GM19455 (cell line): Measurements from ENCODE around the gene SCN9A.
"Not testable (repeated sequence)": the region's sequence is repeated elsewhere in the genome, so short reads cannot be mapped to it uniquely, and the experiment has no call there.

Source experiments
- ATAC-seq: cut with Tn5 transposase; IDR thresholded peaks from one replicate; pipeline ENCODE4 v1.9.1; 2021; ENCODE audit not compliant: unreplicated experiment

Gene SCN9A

DNA sequence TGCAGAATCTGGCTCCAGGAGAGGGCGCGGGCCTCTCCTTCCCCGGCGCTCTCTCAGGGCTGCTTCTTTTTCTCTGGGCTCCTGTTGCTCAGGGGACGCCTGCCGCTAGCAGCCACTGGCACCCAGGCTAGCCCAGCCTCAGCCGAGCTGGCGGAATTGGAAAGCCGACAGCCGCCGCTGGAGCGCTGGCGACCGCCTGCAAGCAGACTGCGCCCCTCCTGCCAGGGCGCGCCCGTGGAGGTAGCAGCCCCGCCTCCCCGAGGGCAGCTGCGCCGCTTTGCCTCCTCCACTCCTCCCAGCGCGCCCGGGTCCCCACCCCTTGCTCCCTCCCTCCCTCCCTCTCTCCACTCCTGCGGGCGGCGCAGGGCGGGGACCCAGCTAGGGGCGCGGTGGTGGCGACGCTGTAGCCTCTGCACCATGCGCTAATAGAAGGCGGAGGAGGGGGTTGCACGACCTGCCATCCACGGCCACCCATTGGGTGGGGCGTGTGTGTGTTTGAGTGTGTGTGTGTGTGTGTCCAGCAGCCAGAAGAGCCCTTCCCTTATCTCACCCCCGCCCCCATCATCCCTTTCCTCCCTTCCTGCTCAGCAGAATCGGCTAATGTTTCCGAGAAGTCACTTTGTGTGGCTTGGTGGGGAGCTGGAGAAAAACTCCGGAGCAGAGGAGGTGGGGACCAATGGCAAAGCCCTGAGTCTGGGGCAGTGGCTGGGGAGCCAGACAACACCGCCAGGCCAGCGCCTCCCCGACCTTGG, at the start of gene SCN9A:
Gene SCN9A (minus strand): TSS at position 209 of the 752 bp plus-strand sequence. CDS start 64,188 bp downstream, outside the sequence.
- ATAC-seq, result peak; percentile 56

DNA sequence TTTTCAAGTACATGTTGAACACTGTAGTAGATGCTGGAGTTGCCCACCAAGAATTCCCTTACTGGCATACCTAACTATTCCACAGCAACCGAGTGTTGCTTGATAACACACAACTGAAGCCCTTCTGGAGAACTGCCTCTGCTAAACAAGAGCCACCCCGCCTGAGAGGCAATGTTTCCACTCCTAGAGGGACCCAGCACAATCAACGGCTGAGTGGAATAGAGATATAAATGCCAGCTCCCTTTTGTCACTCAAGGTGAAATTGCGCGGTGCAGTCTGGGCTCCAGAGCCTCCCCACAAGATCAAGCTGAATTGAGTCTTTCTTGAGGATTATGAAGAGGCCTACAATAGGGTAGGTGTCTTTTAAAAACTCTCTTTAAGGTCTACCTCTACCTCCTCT, 49.1 kb upstream of the SCN9A start:
- ATAC-seq, result no peak

DNA sequence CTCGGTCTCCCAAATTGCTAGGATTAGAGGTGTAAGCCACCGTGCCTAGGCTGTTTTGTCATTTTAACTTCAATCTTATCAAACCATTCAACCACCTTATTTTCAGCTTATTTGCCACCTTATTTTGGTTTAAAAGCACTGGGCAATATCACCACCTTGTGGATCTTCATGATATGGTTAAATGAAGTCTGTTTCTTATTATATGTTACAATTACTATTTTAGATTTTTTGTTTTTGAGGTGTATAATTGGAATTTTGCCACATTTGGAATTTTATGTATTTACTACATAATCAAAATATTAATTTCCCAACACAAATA, 43.8 kb upstream of the SCN9A start:
- ATAC-seq, result no peak

GRCh38 chr2:166418853-166419615, 43.3 kb upstream of the SCN9A start:
- ATAC-seq, result no peak

GRCh38 chr2:166417669-166418068, 41.9 kb upstream of the SCN9A start:
- no peak for ATAC-seq

- no peak for ATAC-seq
These were observed 37.5 kb upstream of the SCN9A start for GRCh38 chr2:166413255-166413654.

- ATAC-seq, result no peak
These were observed 35.9 kb upstream of the SCN9A start for GRCh38 chr2:166411473-166412230.

GRCh38 chr2:166410828-166411472, 35.2 kb upstream of the SCN9A start:
- ATAC-seq, result no peak

DNA sequence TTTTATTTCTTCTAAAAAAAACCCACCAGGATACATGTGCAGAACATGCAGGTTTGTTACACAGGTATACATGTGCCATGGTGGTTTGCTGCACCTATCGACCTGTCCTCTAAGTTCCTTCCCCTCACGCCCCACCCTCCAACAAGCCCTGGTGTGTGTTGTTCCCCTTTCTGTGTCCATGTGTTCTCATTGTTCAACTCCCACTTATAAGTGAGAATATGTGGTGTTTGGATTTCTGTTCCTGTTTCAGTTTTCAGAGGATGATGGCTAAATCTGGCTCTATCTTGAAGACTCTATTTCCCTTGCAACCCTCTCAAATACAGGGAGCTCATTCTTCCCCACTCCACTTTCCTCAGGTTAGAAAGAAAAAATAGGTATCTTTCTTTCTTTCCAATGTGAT, 32.0 kb upstream of the SCN9A start:
- not testable (repeated sequence) for ATAC-seq

DNA sequence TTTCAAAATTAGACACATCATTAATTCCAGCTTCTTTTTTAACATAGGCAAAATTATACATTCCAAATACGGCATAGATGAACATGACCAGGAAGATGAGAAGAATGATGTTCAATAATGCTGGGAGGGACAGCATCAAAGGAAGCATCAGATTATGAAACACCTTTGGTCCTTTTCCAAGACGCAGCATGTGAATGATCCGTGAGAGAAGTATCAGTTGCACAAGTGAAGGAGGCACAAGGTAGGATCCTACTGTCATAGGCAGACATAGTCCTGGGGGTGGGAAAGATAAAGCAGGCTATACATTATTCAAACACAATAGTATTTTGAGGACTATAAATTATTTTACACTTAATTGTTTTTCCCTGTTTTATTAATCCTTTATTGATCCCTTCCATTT, 30.6 kb upstream of the SCN9A start:
- no peak for ATAC-seq

DNA sequence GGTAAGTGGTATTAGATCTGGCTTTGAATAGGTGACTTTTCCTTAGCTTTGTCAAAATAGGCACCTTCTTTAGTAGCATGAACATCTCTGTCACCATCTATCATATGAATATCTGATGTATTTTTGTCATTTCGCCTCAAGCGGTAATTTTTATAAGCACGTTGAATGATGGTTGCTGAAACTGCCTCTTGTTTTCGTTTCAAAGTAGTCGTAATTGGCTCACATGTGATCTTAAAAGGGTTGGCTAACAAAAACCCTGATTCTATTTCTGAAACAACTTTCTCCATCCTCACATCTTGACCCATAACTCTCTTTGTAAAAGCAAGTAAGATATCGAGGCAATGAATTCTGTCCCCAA, 29.8 kb upstream of the SCN9A start:
- ATAC-seq, result no peak

GRCh38 chr2:166404831-166405568, 29.3 kb upstream of the SCN9A start:
- no peak for ATAC-seq

GRCh38 chr2:166394245-166394644, 18.5 kb upstream of the SCN9A start:
- ATAC-seq, result no peak

- no peak for ATAC-seq
These were observed 17.3 kb upstream of the SCN9A start for GRCh38 chr2:166393008-166393407.

DNA sequence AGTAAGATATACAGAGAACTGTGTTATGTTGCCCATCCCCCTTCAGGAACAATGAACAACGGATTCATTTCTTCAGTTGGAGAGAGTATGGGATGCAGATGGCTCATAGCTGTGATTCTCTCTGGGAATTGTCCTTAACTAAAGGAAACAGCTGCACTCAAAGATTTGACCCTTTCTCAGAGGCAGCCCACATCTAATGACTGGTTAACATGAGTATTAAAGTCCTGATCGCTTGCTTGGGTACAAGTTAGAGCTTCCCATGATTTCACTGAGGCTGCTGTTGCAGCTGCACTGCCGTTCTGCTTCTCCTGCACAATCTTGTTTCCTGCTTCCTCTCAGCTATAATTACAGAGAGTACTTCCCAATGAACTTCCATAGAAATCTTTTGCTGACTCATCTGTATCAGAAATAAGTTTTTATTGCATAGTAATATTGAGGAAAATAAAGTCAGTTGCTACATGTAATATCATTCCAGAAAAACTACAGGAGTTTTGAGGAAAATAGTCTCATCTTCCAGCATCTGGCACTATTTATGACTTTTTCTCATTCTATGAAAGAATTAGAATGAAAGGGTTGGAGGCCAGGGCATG, 12.8 kb upstream of the SCN9A start:
- ATAC-seq, result no peak

- no peak for ATAC-seq
These were observed 9.6 kb upstream of the SCN9A start for GRCh38 chr2:166385313-166385712.

- no peak for ATAC-seq
These were observed 9.0 kb upstream of the SCN9A start for GRCh38 chr2:166384774-166385173.

DNA sequence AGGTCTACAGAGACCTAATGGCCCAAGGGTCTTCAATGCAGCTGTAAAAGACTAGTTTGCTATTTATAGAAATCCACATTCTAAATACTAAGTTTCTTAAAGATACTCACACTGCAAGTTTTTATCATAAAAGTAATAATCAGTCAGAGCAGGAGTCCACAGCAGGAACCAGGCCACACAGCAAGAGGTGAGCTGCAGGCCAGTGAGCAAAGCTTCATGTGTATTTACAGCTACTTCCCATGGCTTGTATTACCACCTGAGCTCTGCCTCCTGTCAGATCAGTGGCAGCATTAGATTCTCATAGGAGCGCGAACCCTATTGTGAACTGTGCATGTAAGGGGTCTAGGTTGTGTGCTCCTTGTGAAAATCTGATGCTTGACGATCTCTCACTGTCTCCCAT, 6.7 kb upstream of the SCN9A start:
- ATAC-seq, result no peak

- ATAC-seq, result no peak
These were observed 4.9 kb upstream of the SCN9A start for GRCh38 chr2:166380615-166381014.

- ATAC-seq, result no peak
These were observed 1.1 kb upstream of the SCN9A start for GRCh38 chr2:166376873-166377272.
